Stimulated activated CD8-positive, alpha-beta memory T cell treated with anti-CD3 and anti-CD28 coated beads, Interleukin-12 subunit alpha, Interleukin-12 subunit beta, amount 100 ng/mL, for 1 hour (primary cell): Measurements from ENCODE around the gene ADAMTS10.
"Not testable (repeated sequence)": the region's sequence is repeated elsewhere in the genome, so short reads cannot be mapped to it uniquely, and the experiment has no call there.

Source experiments
- DNase-seq: peaks from one replicate; pipeline ENCODE4 v3.0.0-alpha.2; 2020; ENCODE audit warnings: low read depth

Gene ADAMTS10

GRCh38 chr19:8610041-8610935, at the start of gene ADAMTS10:
Gene ADAMTS10, minus strand, starts transcription at chr19:8610715. Its CDS starts 5,005 bp downstream, at chr19:8605710.
- no peak for DNase-seq

GRCh38 chr19:8659905-8660304, 49.4 kb upstream of the ADAMTS10 start:
- DNase-seq: no peak

- DNase-seq: no peak
Observed at GRCh38 chr19:8657869-8658268, 47.4 kb upstream of the ADAMTS10 start.

GRCh38 chr19:8655340-8655709, 44.8 kb upstream of the ADAMTS10 start:
- no peak for DNase-seq

GRCh38 chr19:8654591-8655339, 44.2 kb upstream of the ADAMTS10 start:
- peak; percentile 54 for DNase-seq

- no peak for DNase-seq
Observed at GRCh38 chr19:8648240-8648639, 37.7 kb upstream of the ADAMTS10 start.

- no peak for DNase-seq
Observed at GRCh38 chr19:8643860-8644653, 33.5 kb upstream of the ADAMTS10 start.

- DNase-seq: no peak
Observed at GRCh38 chr19:8642561-8642960, 32.0 kb upstream of the ADAMTS10 start.

- no peak for DNase-seq
Observed at GRCh38 chr19:8641908-8642547, 31.5 kb upstream of the ADAMTS10 start.

- DNase-seq: no peak
Observed at GRCh38 chr19:8641221-8641907, 30.8 kb upstream of the ADAMTS10 start.

- no peak for DNase-seq
Observed at GRCh38 chr19:8640402-8641004, 30.0 kb upstream of the ADAMTS10 start.

GRCh38 chr19:8639821-8640401, 29.4 kb upstream of the ADAMTS10 start:
- DNase-seq: no peak

- no peak for DNase-seq
Observed at GRCh38 chr19:8638078-8638619, 27.6 kb upstream of the ADAMTS10 start.

- not testable (repeated sequence) for DNase-seq
Observed at GRCh38 chr19:8637070-8637469, 26.6 kb upstream of the ADAMTS10 start.

GRCh38 chr19:8635422-8635821, 24.9 kb upstream of the ADAMTS10 start:
- DNase-seq: no peak

GRCh38 chr19:8631425-8631819, 20.9 kb upstream of the ADAMTS10 start:
- no peak for DNase-seq

GRCh38 chr19:8630796-8631424, 20.4 kb upstream of the ADAMTS10 start:
- no peak for DNase-seq

GRCh38 chr19:8629996-8630683, 19.6 kb upstream of the ADAMTS10 start, which contains the start of gene NFILZ:
Gene NFILZ, plus strand, starts transcription at chr19:8630633. Its CDS starts 46,133 bp downstream, at chr19:8676766.
- DNase-seq: no peak

- DNase-seq: no peak
Observed at GRCh38 chr19:8629184-8629583, 18.7 kb upstream of the ADAMTS10 start.
